Mesenchymal stem cell (in vitro differentiated cells and primary cell): ENCODE measurements around the gene MYL7.

Experiments used
- DNase-seq: peaks from one replicate; pipeline ENCODE4 v3.0.0-alpha.2; 2013
- H2AFZ ChIP-seq: one replicate; pipeline ENCODE4 v1.6.1; 2013; ENCODE audit warnings: low read depth, mild to moderate bottlenecking, control low read depth, inconsistent platforms, low read length, moderate library complexity
- H2AK5ac ChIP-seq: 2 replicates; pipeline ENCODE4 v1.6.1; 2013; ENCODE audit warnings: low read length, moderate library complexity, mild to moderate bottlenecking, inconsistent platforms; ENCODE audit not compliant: severe bottlenecking
- H2BK120ac ChIP-seq: one replicate; pipeline ENCODE4 v1.6.1; 2013; ENCODE audit warnings: low read depth, mild to moderate bottlenecking, inconsistent platforms, low read length, moderate library complexity
- H2BK12ac ChIP-seq, 2 experiments: one replicate each; pipeline ENCODE4 v1.6.1; 2013; ENCODE audit warnings: inconsistent platforms in 2 of 2, low read length in 2 of 2, mild to moderate bottlenecking in 2 of 2, moderate library complexity in 2 of 2, control low read depth in 1 of 2
- H2BK15ac ChIP-seq: one replicate; pipeline ENCODE4 v1.6.1; 2013; ENCODE audit warnings: mild to moderate bottlenecking, low read depth, inconsistent platforms; ENCODE audit not compliant: poor library complexity, severe bottlenecking
- H2BK5ac ChIP-seq: 2 replicates; pipeline ENCODE4 v1.6.1; 2013; ENCODE audit warnings: low read depth, mild to moderate bottlenecking, low read length, control low read depth, inconsistent platforms; ENCODE audit not compliant: poor library complexity, severe bottlenecking
- H3K14ac ChIP-seq, 2 experiments: one replicate each; pipeline ENCODE4 v1.6.1; 2013; ENCODE audit warnings: inconsistent platforms in 2 of 2, low read length in 2 of 2, control low read depth in 1 of 2, mild to moderate bottlenecking in 1 of 2, moderate library complexity in 1 of 2
- H3K18ac ChIP-seq, 2 experiments: one replicate each; pipeline ENCODE4 v1.6.1; 2013; ENCODE audit warnings: inconsistent platforms in 2 of 2, low read length in 2 of 2, control low read depth in 1 of 2, low read depth in 1 of 2, mild to moderate bottlenecking in 1 of 2
- H3K23ac ChIP-seq, 2 experiments: one replicate each; pipeline ENCODE4 v1.6.1; 2013; ENCODE audit warnings: inconsistent platforms in 2 of 2, low read length in 2 of 2, mild to moderate bottlenecking in 2 of 2, moderate library complexity in 2 of 2, control low read depth in 1 of 2
- H3K27ac ChIP-seq: 2 replicates; pipeline ENCODE4 v1.5.1; 2013; ENCODE audit warnings: mild to moderate bottlenecking, moderate library complexity, low read length, control low read depth, inconsistent platforms; ENCODE audit not compliant: poor library complexity, severe bottlenecking
- H3K27me3 ChIP-seq, 2 experiments: 2 replicates each; pipeline versions ENCODE4 v1.6.1 to v1.7.0; 2013; ENCODE audit warnings: low read length in 2 of 2, mild to moderate bottlenecking in 2 of 2, moderate library complexity in 2 of 2, control low read depth in 1 of 2, inconsistent platforms in 1 of 2; ENCODE audit not compliant: control insufficient read depth in 1 of 2, insufficient read depth in 1 of 2
- H3K36me3 ChIP-seq, 2 experiments: 2 replicates each; pipeline versions ENCODE4 v1.6.1 to v1.7.0; 2013; ENCODE audit warnings: low read length in 2 of 2, control low read depth in 1 of 2, inconsistent platforms in 1 of 2, low read depth in 1 of 2, mild to moderate bottlenecking in 1 of 2; ENCODE audit not compliant: insufficient read depth in 2 of 2, control insufficient read depth in 1 of 2
- H3K4ac ChIP-seq, 2 experiments: one replicate each; pipeline ENCODE4 v1.6.1; 2013; ENCODE audit warnings: inconsistent platforms in 2 of 2, low read length in 2 of 2, mild to moderate bottlenecking in 2 of 2, moderate library complexity in 2 of 2, control low read depth in 1 of 2, low read depth in 1 of 2
- H3K4me1 ChIP-seq: 2 replicates; pipeline ENCODE4 v1.6.1; 2013; ENCODE audit warnings: low read depth, low read length, control low read depth; ENCODE audit not compliant: control insufficient read depth, insufficient read depth
- H3K4me2 ChIP-seq: 2 replicates; pipeline ENCODE4 v1.6.1; 2013; ENCODE audit warnings: low read length, mild to moderate bottlenecking, inconsistent platforms; ENCODE audit not compliant: poor library complexity, severe bottlenecking
- H3K4me3 ChIP-seq, 2 experiments: 2 replicates each; pipeline versions ENCODE4 v1.5.1 to v1.7.0; 2013; ENCODE audit warnings: low read length in 2 of 2, mild to moderate bottlenecking in 2 of 2, control low read depth in 1 of 2, low read depth in 1 of 2; ENCODE audit not compliant: insufficient read depth in 1 of 2
- H3K79me1 ChIP-seq: replicated peaks from 2 replicates; pipeline ENCODE4 v1.6.1; 2013; ENCODE audit warnings: mild to moderate bottlenecking, control low read depth, low read length, inconsistent platforms; ENCODE audit not compliant: poor library complexity, severe bottlenecking
- H3K9ac ChIP-seq: 2 replicates; pipeline ENCODE4 v1.7.0; 2013; ENCODE audit warnings: mild to moderate bottlenecking, low read length, moderate library complexity
- H3K9me3 ChIP-seq: 2 replicates; pipeline ENCODE4 v1.7.0; 2013; ENCODE audit warnings: mild to moderate bottlenecking, low read length; ENCODE audit not compliant: control insufficient read depth
- H4K8ac ChIP-seq: one replicate; pipeline ENCODE4 v1.6.1; 2013; ENCODE audit warnings: inconsistent platforms, mild to moderate bottlenecking, low read length, moderate library complexity
- H4K91ac ChIP-seq: one replicate; pipeline ENCODE4 v1.6.1; 2013; ENCODE audit warnings: mild to moderate bottlenecking, low read length, inconsistent platforms
- WGBS: methylation state at CpG from one replicate; pipeline ENCODE4 v1.1.7; 2013; ENCODE audit warnings: mixed read lengths; 5-methylcytosine and 5-hydroxymethylcytosine counted together

The MYL7 gene

GRCh38 chr7:44138698-44139097, 2.4 kb downstream of the MYL7 start:
- H2BK15ac ChIP-seq, result no peak overlapping the region
- WGBS, result 86% methylated on average over 8 of the region's 8 CpGs

DNA sequence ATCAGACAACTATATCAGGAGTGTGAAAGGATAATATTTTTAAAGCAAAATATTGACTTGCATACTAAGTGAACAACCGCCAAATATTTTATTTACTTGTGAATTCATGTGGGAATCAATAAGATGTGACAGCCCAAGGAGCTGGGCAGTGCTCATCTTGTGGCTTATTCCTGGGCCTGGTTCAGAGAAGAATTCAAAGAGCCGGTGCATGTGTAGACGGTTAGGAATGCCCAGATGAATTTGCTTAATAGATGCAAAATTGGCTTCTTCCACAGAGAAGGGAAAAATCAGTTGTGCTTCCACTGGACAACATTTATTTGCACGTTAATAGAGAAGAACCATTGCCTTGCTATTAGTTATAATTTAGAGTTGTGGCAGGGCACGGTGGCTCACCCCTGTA, 4.4 kb downstream of the MYL7 start:
- H3K36me3 ChIP-seq, result no peaks in the 10 kb centered on the region
- no peak overlapping the region for H2BK120ac ChIP-seq
- no peak overlapping the region for H3K23ac ChIP-seq
- H3K4me2 ChIP-seq, result no peak overlapping the region
- no peak overlapping the region for H2BK15ac ChIP-seq
- H3K27ac ChIP-seq, result no peak overlapping the region
- peaks cover 0 to 11% of the 10 kb centered on the region in 2 experiments for H3K27me3 ChIP-seq
- DNase-seq, result no peak
- no peak overlapping the region for H3K18ac ChIP-seq
- H4K91ac ChIP-seq, result no peak overlapping the region
- H3K9ac ChIP-seq, result no peak overlapping the region
- H3K4me1 ChIP-seq, result peaks cover 10% of the 10 kb centered on the region
- WGBS, result 88% methylated on average over 5 of the region's 5 CpGs
- no peaks in the 10 kb centered on the region for H3K9me3 ChIP-seq
- H2AFZ ChIP-seq, result no peak overlapping the region
- H2BK12ac ChIP-seq, result no peak overlapping the region
- no peak overlapping the region for H2BK5ac ChIP-seq
- no peaks in the 10 kb centered on the region for H3K79me1 ChIP-seq
- no peak overlapping the region for H2AK5ac ChIP-seq
- H3K14ac ChIP-seq, result no peak overlapping the region
- no peak overlapping the region for H4K8ac ChIP-seq
- H3K4ac ChIP-seq, result no peak overlapping the region
- no peak overlapping the region for H3K4me3 ChIP-seq

More at GRCh38 chr7:44138698-44139097, 2.4 kb downstream of the MYL7 start:
- Histone ChIP-seq H3K4me3 (no peak overlapping the region), H3K18ac (no peak overlapping the region), H3K4me2 (no peak overlapping the region), H3K14ac (no peak overlapping the region), H2BK120ac (no peak overlapping the region), H2BK5ac (no peak overlapping the region), H3K4me1 (peaks cover 2% of the 10 kb centered on the region), H2AK5ac (no peak overlapping the region), H4K8ac (no peak overlapping the region), H2BK12ac (no peak overlapping the region), H4K91ac (no peak overlapping the region), H3K27me3 (peaks cover 0 to 11% of the 10 kb centered on the region in 2 experiments), H3K23ac (no peak overlapping the region), H2AFZ (no peak overlapping the region), H3K9me3 (no peaks in the 10 kb centered on the region), H3K36me3 (no peaks in the 10 kb centered on the region), H3K79me1 (no peaks in the 10 kb centered on the region), H3K27ac (no peak overlapping the region), H3K4ac (no peak overlapping the region), H3K9ac (no peak overlapping the region)
- DNase-seq, result no peak

DNA sequence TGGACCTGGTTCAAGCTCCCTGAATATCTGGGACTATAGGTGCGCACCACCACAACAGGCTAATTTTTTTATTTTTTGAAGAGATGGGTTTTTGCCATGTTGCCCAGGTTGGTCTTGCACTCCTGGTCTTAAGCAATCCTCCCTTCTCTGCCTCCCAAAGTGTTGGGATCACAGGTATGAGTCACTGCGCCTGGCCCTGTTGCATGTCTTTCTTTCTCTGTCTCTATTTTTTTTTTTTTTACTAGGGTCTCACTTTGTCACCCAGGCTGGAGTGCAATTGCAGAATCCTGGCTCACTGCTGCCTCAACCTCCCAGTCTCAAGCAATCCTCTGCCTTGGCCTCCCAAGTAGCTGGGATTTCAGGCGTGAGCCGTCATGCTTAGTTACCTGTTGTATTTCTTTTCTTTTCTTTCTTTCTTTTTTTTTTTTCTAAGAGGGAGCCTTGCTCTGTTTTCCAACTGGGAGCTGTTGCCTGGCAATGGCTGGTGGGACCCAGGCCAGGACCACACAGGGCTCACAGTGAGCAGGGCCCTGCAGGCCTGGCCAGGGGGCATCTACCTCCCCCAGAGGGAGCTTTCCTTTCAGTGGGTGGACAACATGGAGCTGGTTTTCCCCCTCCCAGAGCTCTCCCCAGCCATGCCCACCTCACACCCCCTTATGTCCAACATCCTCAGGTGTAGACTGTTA, 6.0 kb downstream of the MYL7 start:
- Histone ChIP-seq H3K4me2 (no peak overlapping the region), H3K4ac (no peak overlapping the region), H3K36me3 (no peaks in the 10 kb centered on the region), H3K27me3 (peaks cover 0 to 11% of the 10 kb centered on the region in 2 experiments), H3K27ac (no peak overlapping the region), H2BK15ac (no peak overlapping the region), H3K9ac (no peak overlapping the region), H2AFZ (no peak overlapping the region), H3K79me1 (no peaks in the 10 kb centered on the region), H2BK5ac (no peak overlapping the region), H2BK120ac (no peak overlapping the region), H3K4me1 (peaks cover 16% of the 10 kb centered on the region), H2AK5ac (no peak overlapping the region), H2BK12ac (no peak overlapping the region), H3K9me3 (no peaks in the 10 kb centered on the region), H3K18ac (no peak overlapping the region), H4K8ac (no peak overlapping the region), H3K23ac (no peak overlapping the region), H3K4me3 (no peak overlapping the region), H4K91ac (no peak overlapping the region), H3K14ac (no peak overlapping the region)
- WGBS, result 96% methylated on average over 2 of the region's 4 CpGs
- DNase-seq, result no peak

DNA sequence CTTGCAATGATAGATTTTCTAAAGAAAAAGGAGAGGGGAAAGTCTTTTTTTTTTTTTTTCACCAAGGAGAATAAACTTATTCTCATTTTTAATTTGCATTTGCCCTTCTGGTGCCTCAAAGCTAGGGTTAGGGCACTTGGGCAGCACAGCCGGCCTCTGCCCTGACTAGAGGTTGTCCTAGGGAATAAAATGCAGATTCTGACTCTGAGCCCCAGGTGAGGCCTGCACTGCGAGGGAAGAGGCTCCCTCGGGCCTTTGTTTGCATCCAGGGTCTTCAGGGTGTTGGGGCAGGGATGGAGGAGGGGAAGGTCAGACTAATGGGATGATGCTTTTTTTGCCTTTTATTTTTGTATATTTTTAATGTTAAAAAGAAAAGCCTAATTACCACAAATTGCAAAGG, 7.8 kb downstream of the MYL7 start:
- Histone ChIP-seq H2BK120ac (no peak overlapping the region), H3K36me3 (no peaks in the 10 kb centered on the region), H4K8ac (no peak overlapping the region), H3K4ac (no peak overlapping the region), H4K91ac (no peak overlapping the region), H3K4me3 (no peak overlapping the region), H3K27ac (no peak overlapping the region), H3K9me3 (no peaks in the 10 kb centered on the region), H2AK5ac (no peak overlapping the region), H3K14ac (no peak overlapping the region), H2AFZ (no peak overlapping the region), H2BK12ac (no peak overlapping the region), H3K18ac (no peak overlapping the region), H3K4me1 (peaks cover 16% of the 10 kb centered on the region), H3K23ac (no peak overlapping the region), H2BK5ac (no peak overlapping the region), H2BK15ac (no peak overlapping the region), H3K79me1 (no peaks in the 10 kb centered on the region), H3K9ac (no peak overlapping the region), H3K27me3 (peaks cover 0 to 7% of the 10 kb centered on the region in 2 experiments), H3K4me2 (no peak overlapping the region)
- no peak for DNase-seq
- 51% methylated on average over 3 of the region's 3 CpGs for WGBS
